Activated CD8-positive, alpha-beta memory T cell treated with anti-CD3 and anti-CD28 coated beads for 1 hour (primary cell): Measurements from ENCODE around the gene PRTG.
"Not testable (repeated sequence)": the region's sequence is repeated elsewhere in the genome, so short reads cannot be mapped to it uniquely, and the experiment has no call there.

Experiments used
- DNase-seq, 2 donors: peaks; one replicate each; pipeline ENCODE4 v3.0.0-alpha.2; 2020; ENCODE audit warnings: low read depth in 1 of 2; ENCODE audit errors: extremely low read depth in 1 of 2

PRTG gene

DNA sequence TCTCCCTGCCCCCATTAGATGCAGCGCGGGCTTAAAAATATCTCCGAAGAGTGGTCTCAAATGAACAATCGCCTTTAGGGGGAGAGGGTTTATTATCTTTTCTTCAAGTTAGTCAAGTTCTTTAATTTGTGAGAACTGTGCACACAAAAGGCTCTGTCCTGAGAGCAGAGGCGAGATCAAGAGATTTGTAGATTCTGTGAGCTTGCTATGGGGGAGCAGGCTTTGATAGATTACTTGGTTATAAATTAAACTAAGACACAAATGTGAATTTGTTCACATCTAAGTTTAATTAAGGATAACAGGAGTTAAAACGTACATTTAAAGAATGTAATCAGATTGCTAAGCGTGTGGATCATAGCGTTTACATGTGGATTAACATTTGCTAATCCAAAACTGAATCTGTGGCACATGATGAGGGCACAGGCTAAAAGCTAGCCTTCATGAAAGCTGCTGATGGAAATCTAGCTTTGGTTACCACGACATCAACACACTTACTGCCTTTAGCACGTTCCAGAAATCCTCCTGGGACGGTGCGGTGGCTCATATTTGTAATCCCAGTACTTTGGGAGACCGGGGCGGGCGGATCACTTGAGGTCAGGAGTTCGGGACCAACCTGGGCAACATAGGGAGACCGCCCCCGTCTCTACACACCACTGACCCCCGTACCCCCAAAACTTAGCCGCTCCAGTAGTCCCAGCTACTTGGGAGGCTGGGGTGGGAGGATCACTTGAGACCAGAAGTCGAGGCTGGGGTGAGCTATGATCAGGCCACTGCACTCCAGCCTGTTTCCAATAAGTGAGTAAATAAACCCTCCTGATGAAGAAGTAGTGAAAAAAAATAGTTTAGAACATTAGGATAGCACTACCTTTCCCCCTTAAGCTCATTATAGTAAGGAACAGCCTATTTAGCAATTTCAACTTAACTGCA, 1.0 kb upstream of the PRTG start:
- DNase-seq: no peak

DNA sequence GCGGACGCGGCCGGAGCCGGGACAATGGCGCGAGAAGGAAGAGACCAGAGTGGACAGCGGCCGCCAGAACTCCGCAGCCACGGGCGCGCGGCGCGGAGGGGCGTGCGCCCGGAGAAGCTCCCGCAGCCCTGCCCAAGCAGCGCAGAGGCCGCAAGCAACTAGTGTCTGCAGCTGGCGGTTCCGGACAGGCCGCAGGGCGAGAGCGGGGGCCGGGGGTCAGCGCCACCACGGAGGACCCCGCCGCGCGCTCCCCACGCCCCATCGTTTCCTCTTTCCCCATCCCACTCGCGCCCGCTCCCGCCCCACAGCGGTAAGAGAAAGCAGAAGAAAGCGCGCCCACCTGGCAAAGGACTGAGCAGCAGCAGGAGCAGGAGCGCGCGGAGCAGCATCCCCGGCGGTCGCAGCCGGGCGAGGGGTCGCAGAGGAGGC, 440 bp downstream of the PRTG start:
- DNase-seq: no peak

- no peak for DNase-seq
Measured at GRCh38 chr15:55741833-55742497, 987 bp downstream of the PRTG start.

- DNase-seq: no peak
Measured at GRCh38 chr15:55740981-55741832, 1.7 kb downstream of the PRTG start.

- DNase-seq: no peak
Measured at GRCh38 chr15:55740359-55740878, 2.5 kb downstream of the PRTG start.

DNA sequence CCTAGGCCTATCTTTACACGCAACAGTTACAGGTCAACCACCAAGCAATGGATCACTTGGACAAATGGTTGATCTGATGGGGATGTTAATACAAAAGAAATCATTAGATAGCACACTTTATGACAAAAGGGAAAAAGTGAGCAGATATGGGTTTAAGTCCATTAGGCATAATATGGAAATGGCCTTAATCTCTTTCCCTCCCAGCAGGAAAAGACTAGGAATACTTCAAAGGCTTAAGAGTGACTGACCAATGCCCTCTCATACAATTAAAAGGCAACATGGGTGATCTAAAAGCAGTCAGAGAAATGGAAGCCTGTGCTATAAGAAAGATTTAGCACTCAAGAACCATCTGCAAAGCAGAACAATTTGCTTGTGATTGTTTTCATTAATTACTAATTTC, 3.3 kb downstream of the PRTG start:
- no peak for DNase-seq

DNA sequence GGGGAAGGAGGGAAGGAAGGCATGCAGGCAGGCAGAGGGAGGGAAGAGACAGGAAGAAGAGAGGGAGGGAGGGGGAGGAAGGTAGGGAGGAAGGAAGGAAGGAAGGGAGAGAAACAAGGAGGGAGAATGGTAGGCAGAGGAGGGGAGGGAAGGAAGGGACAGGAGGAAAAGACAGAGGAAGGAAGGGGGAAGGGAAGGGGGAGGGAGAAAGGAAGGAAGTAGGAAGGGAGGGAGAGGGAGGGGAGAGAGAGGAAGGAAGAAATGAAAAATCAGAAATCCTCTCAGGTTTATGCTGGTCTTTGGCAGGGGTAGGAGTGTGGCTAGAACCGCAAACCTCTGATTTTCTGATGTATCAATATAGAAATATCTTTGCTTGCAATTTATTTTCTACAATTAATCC, 4.2 kb downstream of the PRTG start:
- DNase-seq: no peak

- no peak for DNase-seq
Measured at GRCh38 chr15:55737373-55737772, 5.6 kb downstream of the PRTG start.

GRCh38 chr15:55736756-55737155, 6.2 kb downstream of the PRTG start:
- DNase-seq: no peak

GRCh38 chr15:55734641-55735040, 8.3 kb downstream of the PRTG start:
- no peak for DNase-seq

- not testable (repeated sequence) for DNase-seq
Measured at GRCh38 chr15:55733461-55733860, 9.5 kb downstream of the PRTG start.

GRCh38 chr15:55721554-55722185, 21.3 kb downstream of the PRTG start:
- DNase-seq: no peak

DNA sequence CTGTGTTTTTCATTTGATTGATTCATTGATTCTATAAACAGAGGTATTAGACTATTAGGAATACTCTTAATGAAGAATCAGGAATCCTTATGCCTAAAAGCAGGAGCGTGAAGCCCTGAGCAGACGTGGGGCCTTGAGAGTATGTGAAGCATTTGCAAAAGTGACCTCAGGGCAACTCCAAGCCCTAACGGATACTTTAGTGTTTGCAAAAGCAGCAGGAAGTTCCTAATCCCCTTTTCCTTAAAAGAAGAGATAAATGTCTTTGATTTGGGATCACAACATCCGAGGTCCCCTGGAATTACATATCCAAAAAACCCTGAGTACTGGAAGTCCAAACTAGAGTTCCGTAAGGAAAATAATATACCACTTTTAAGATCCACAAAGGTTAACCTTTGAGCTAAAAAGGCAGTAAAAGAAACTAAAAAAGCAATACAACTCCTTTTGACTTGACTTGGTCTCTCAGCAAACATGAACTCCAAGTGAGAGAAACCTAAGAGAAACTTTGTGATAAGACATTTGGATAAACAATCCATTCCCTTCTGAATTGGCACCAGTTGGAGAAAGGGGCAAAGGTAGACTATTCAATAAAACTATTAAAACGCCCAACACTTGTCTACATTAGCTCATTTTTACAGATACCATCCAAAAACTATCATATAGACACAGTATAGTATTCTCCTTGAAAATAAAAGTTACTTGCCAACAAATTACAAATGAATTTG, 27.4 kb downstream of the PRTG start:
- DNase-seq: no peak

GRCh38 chr15:55714064-55714463, 28.9 kb downstream of the PRTG start:
- DNase-seq: no peak

DNA sequence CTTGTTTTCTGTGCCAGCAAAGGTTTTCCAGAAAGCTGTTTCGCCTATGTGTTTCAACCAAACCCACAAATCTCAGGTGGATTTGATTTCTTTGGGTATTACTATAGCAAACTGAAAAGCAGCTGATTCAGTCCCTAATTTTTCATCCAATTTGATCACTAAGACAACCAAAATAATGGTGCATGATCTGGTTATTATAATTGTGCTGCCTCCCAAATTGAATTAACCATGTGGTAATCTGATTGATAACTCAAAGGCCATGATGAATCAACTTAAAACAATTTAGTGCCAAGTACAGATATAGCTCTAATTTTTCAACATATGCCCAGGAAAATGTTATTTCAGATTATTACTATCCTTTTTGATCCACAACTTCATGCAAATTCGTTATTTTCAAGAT, 30.6 kb downstream of the PRTG start:
- DNase-seq: no peak

- no peak for DNase-seq
Measured at GRCh38 chr15:55710286-55710685, 32.7 kb downstream of the PRTG start.

- DNase-seq: no peak
Measured at GRCh38 chr15:55709458-55709857, 33.5 kb downstream of the PRTG start.

DNA sequence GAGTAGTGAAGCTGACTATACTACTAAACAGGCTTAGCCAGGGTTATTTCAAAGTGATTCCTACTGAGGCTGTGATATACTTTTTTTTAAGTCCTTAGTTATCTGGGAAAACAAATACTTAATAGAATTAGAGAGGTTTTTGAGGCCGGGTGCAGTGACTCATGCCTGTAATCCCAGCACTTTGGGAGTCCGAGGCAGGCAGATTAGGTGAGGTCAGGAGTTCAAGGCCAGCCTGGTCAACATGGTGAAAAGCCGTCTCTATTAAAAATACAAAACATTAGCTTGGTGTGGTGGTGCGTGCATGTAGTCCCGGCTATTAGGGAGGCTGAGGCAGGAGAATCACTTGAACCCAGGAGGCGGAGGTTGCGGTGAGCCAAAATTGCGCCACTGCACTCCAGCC, 34.2 kb downstream of the PRTG start:
- no peak for DNase-seq

DNA sequence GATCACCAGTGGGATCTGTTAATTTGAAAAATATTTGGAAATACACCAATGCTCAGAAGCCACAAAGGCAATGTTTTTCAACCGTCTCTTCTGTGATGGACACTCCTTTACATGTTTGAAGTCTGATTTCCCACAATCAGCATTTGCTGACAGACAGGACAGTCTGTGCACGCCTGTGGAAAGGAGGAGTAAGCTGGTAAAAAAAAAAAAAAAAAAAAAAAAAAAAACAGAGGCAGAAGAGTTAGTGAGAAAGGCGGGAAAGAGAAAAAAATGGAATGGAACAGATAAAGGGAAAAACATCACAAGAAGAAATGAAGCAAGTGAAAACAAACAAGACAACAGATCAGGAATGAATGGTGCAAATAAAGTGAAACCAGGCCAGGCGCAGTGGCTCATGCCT, 35.0 kb downstream of the PRTG start:
- DNase-seq: no peak

- DNase-seq: no peak
Measured at GRCh38 chr15:55707518-55707917, 35.4 kb downstream of the PRTG start.
